Vagina (tissue), 2 donors: ENCODE results near the gene LTB4R.

Source experiments
- POLR2AphosphoS5 ChIP-seq, 2 donors: sonication (generic); formaldehyde crosslinking; IDR thresholded peaks; one replicate each; pipeline ENCODE4 v1.9.0; 2017; ENCODE audit warnings: antibody characterized with exemption in 2 of 2, mild to moderate bottlenecking in 2 of 2, low read depth in 1 of 2; ENCODE audit not compliant: insufficient read depth in 1 of 2
- TF ChIP-seq, protein P1 (sequence below), 3 experiments: fragments of 450-650 bp in 2 of 3; fragments of 200-600 bp in 1 of 3; sonication (generic) in 1 of 3; IDR thresholded peaks; one replicate each; pipeline ENCODE4 v1.5.1; 2017 to 2019; ENCODE audit warnings: antibody characterized with exemption in 3 of 3, mild to moderate bottlenecking in 2 of 3, moderate library complexity in 2 of 3

DNA sequence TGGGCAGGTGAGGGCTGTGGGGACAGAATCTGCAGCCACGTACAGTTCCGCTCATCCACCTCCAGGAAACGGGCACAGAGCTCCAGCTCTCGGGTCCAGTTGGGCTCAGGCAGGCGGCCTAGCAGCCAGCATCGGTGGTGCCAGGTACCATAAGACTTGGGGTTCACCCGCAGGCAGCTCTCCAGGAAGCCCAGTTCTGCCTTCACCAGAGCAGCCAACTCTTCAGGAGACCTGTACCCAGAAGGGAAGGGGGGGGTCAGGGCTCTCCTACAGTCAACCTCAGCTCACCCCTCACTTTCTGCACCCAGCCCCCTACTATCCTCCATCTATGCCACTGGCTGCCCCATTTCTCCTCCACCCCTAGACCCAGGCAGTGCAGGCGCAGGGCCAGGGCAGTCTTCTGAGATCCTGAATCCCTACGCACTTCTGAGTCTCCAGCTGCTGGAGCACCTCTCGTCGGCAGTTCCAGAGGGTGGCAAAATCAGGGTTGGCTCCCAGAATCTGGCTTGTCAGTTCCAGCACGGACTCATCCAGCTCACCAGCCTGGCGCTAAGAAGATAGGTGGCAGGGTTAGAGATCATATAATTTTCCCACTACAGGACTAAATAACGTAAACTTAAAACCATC lies 41.3 kb upstream of the LTB4R start:
- TF ChIP-seq, protein P1, sequence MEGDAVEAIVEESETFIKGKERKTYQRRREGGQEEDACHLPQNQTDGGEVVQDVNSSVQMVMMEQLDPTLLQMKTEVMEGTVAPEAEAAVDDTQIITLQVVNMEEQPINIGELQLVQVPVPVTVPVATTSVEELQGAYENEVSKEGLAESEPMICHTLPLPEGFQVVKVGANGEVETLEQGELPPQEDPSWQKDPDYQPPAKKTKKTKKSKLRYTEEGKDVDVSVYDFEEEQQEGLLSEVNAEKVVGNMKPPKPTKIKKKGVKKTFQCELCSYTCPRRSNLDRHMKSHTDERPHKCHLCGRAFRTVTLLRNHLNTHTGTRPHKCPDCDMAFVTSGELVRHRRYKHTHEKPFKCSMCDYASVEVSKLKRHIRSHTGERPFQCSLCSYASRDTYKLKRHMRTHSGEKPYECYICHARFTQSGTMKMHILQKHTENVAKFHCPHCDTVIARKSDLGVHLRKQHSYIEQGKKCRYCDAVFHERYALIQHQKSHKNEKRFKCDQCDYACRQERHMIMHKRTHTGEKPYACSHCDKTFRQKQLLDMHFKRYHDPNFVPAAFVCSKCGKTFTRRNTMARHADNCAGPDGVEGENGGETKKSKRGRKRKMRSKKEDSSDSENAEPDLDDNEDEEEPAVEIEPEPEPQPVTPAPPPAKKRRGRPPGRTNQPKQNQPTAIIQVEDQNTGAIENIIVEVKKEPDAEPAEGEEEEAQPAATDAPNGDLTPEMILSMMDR (IDR thresholded peaks at IDR 0.05) = no peak
- TF ChIP-seq POLR2AphosphoS5 (IDR thresholded peaks at IDR 0.05; ENCODE audit: insufficient read depth in 1 of 2, low read depth in 1 of 2) = no peak
